PC-3 (cell line): ENCODE results near the gene OR52A1. TPM values are rescaled to one million over a fixed set of nuclear protein-coding genes. Genes with fewer than 3 reads are reported as not detected.

Source experiments
- ATAC-seq: fragments of 200-7000 bp; cut with Tn5 transposase; 2 replicates; pipeline ENCODE4 v1.9.1; 2020; ENCODE audit warnings: mild to moderate bottlenecking, moderate library complexity
- BruUV-seq: library from RNA; stranded (reverse); fragments of 400-500 nt; replicated peaks from 2 replicates; lab custom pipeline; 2021; lab: Mats Ljungman, UMichigan
- CTCF ChIA-PET: fragments of 300-600 bp; sonication (Branson Sonifier 250); formaldehyde crosslinking; loops from one replicate; lab custom pipeline; 2022; ENCODE audit warnings: antibody characterized with exemption; lab: Charles Lee
- POLR2A ChIA-PET: fragments of 300-600 bp; sonication (Branson Sonifier 250); formaldehyde crosslinking; loops from one replicate; lab custom pipeline; 2022; ENCODE audit warnings: antibody characterized with exemption; ENCODE audit not compliant: unreplicated experiment; lab: Charles Lee
- DNase-seq: peaks from one replicate; pipeline ENCODE4 v3.0.0-alpha.2; 2015
- H2AFZ ChIP-seq: fragments of 300-600 bp; sonication (generic); 2 replicates; pipeline ENCODE4 v1.6.0; 2016; ENCODE audit warnings: antibody characterized with exemption, low read length
- H3F3A ChIP-seq: fragments of 300-600 bp; sonication (generic); one replicate; pipeline ENCODE4 v1.6.0; 2017; ENCODE audit warnings: antibody characterized with exemption, low read length, control low read depth, mild to moderate bottlenecking; ENCODE audit not compliant: unreplicated experiment
- H3K27ac ChIP-seq: fragments of 300-600 bp; sonication (generic); 2 replicates; pipeline ENCODE4 v1.5.1; 2016; ENCODE audit warnings: mild to moderate bottlenecking, low read length
- H3K27me3 ChIP-seq: fragments of 300-600 bp; sonication (generic); 2 replicates; pipeline ENCODE4 v1.6.1; 2016; ENCODE audit warnings: low read length, mixed read lengths
- H3K36me3 ChIP-seq: fragments of 300-600 bp; sonication (generic); 2 replicates; pipeline ENCODE4 v1.6.1; 2016; ENCODE audit warnings: low read depth, mixed run types, low read length, mixed read lengths
- H3K4me1 ChIP-seq: fragments of 300-600 bp; sonication (generic); 2 replicates; pipeline ENCODE4 v1.5.1; 2016; ENCODE audit warnings: low read length; ENCODE audit not compliant: insufficient read depth
- H3K4me2 ChIP-seq: fragments of 300-600 bp; sonication (generic); 2 replicates; pipeline ENCODE4 v1.6.0; 2016; ENCODE audit warnings: low read length
- H3K4me3 ChIP-seq: fragments of 300-600 bp; sonication (generic); 2 replicates; pipeline ENCODE4 v1.5.1; 2016; ENCODE audit warnings: mild to moderate bottlenecking, low read length, mixed read lengths
- H3K79me2 ChIP-seq: fragments of 300-600 bp; sonication (generic); 2 replicates; pipeline ENCODE4 v1.6.1; 2017; ENCODE audit warnings: low read length, mixed read lengths
- H3K9ac ChIP-seq: fragments of 300-600 bp; sonication (generic); 2 replicates; pipeline ENCODE4 v1.6.0; 2016; ENCODE audit warnings: mild to moderate bottlenecking, low read length
- H3K9me2 ChIP-seq: fragments of 300-600 bp; sonication (generic); replicated peaks from 2 replicates; pipeline ENCODE4 v1.6.1; 2016; ENCODE audit warnings: mixed run types, low read length, mixed read lengths
- H3K9me3 ChIP-seq: fragments of 300-600 bp; sonication (generic); 2 replicates; pipeline ENCODE4 v1.6.1; 2016; ENCODE audit warnings: low read length, mixed read lengths
- H4K20me1 ChIP-seq: fragments of 300-600 bp; sonication (generic); 2 replicates; pipeline ENCODE4 v1.6.1; 2016; ENCODE audit warnings: low read length, mixed read lengths
- EZH2 ChIP-seq: fragments of 300-600 bp; sonication (generic); IDR thresholded peaks from one replicate; pipeline ENCODE4 v1.6.1; 2017; ENCODE audit warnings: antibody characterized with exemption, mild to moderate bottlenecking, low read length; ENCODE audit not compliant: unreplicated experiment
- EZH2phosphoT487 ChIP-seq: fragments of 300-600 bp; sonication (generic); IDR thresholded peaks from 2 replicates; pipeline ENCODE4 v1.6.1; 2018; ENCODE audit warnings: mild to moderate bottlenecking, antibody characterized with exemption, low read length, borderline replicate concordance
- intact Hi-C: fragments of 100-400 bp; cut with micrococcal nuclease; formaldehyde crosslinking; loops from 2 replicates; pipeline ENCODE4 v1.9.0; 2023
- total RNA-seq: library from RNA; depleted of rRNA; stranded (reverse); fragments of >200 nt; gene quantifications from 2 replicates; pipeline ENCODE4 v1.2.3, GENCODE V29; 2014
- TF ChIP-seq, protein P1 (sequence below): fragments of 300-600 bp; sonication (generic); conservative IDR thresholded peaks from 2 replicates; pipeline ENCODE4 v1.5.1; 2017; ENCODE audit warnings: antibody characterized with exemption, low read depth, mild to moderate bottlenecking, low read length

Gene OR52A1
- total RNA-seq, 1 experiment from 2014 or later = not detected

DNA sequence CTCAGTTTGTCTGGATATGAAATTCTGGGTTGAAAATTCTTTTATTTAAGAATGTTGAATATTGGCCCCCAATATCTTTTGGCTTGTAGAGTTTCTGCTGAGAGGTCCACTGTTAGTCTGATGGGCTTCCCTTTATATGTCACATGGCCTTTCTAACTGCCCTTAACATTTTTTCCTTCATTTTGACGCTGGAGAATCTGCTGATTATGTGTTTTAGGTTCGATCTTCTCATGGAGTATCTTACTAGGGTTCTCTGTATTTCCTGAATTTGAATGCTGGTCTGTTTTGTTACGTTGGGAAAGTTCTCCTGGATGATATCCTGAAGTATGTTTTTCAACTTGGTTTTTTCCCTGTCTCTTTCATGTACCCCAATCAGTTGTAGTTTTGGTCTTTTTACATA is 39.2 kb downstream of the OR52A1 start:
- POLR2A ChIA-PET = no interaction called here
- Histone ChIP-seq H2AFZ (no peak overlapping the region), H3F3A (no peaks in the 10 kb centered on the region), H4K20me1 (no peaks in the 10 kb centered on the region), H3K9me2 (no peaks in the 10 kb centered on the region), H3K4me3 (no peak overlapping the region), H3K27ac (no peak overlapping the region), H3K79me2 (no peaks in the 10 kb centered on the region), H3K4me2 (no peak overlapping the region), H3K4me1 (no peaks in the 10 kb centered on the region), H3K9me3 (no peaks in the 10 kb centered on the region), H3K27me3 (no peaks in the 10 kb centered on the region), H3K36me3 (no peaks in the 10 kb centered on the region), H3K9ac (no peak overlapping the region)
- DNase-seq = no peak
- TF ChIP-seq EZH2 (no peak), EZH2phosphoT487 (no peak)
- TF ChIP-seq, protein P1, sequence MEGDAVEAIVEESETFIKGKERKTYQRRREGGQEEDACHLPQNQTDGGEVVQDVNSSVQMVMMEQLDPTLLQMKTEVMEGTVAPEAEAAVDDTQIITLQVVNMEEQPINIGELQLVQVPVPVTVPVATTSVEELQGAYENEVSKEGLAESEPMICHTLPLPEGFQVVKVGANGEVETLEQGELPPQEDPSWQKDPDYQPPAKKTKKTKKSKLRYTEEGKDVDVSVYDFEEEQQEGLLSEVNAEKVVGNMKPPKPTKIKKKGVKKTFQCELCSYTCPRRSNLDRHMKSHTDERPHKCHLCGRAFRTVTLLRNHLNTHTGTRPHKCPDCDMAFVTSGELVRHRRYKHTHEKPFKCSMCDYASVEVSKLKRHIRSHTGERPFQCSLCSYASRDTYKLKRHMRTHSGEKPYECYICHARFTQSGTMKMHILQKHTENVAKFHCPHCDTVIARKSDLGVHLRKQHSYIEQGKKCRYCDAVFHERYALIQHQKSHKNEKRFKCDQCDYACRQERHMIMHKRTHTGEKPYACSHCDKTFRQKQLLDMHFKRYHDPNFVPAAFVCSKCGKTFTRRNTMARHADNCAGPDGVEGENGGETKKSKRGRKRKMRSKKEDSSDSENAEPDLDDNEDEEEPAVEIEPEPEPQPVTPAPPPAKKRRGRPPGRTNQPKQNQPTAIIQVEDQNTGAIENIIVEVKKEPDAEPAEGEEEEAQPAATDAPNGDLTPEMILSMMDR = no peak
- BruUV-seq = no TSS peak
- CTCF ChIA-PET = no interaction called here
- intact Hi-C loops = no loop called here
- no peak for ATAC-seq

DNA sequence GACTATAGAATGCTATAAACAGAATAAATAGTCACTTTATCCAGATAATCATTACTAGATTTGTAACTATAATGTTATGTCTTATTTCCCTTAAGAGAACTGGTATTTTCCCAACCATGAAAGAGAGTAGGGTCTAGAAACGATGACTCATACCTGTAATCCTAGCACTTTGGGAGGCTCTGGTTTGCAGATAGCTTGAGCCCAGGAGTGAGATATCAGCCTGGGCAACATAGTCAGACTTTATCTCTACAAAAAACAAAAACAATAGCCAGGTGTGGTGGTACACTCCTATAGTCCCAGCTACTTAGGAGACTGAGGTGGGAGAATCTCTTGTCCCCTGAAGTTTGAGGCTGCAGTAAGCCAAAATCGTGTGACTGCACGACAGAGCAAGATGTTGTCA is 47.3 kb downstream of the OR52A1 start:
- intact Hi-C loops = no loop called here
- ATAC-seq (no peak), DNase-seq (no peak)
- Histone ChIP-seq H3K79me2 (no peaks in the 10 kb centered on the region), H3K27me3 (peaks cover 17% of the 10 kb centered on the region), H2AFZ (no peak overlapping the region), H3K9me2 (no peaks in the 10 kb centered on the region), H4K20me1 (no peaks in the 10 kb centered on the region), H3K9ac (no peak overlapping the region), H3F3A (no peaks in the 10 kb centered on the region), H3K36me3 (no peaks in the 10 kb centered on the region), H3K4me2 (no peak overlapping the region), H3K4me3 (no peak overlapping the region), H3K4me1 (no peaks in the 10 kb centered on the region), H3K27ac (no peak overlapping the region), H3K9me3 (no peaks in the 10 kb centered on the region)
- BruUV-seq = no TSS peak
- POLR2A ChIA-PET = no interaction called here
- TF ChIP-seq, protein P1 = no peak
- no peak for TF ChIP-seq EZH2phosphoT487
- CTCF ChIA-PET = no interaction called here

DNA sequence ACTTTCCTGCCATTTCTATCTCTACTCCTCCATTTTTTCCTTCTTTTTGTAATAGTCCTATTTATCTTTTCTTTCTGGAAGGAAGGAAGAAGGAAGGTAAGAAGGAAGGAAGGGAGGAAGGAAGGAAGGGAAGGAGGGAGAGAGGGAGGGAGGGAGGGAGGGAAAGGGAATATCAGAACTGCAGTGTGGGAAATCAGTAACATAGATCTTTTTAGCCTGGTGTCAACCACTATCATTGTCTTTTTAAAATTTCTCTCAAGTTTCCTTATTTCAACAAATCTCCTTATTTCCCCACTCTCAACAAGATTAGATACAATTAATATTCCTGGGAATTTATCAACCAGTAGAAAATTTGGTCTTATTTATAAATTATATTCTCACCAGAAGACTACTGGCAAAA is 51.5 kb downstream of the OR52A1 start:
- H3K36me3 ChIP-seq = no peaks in the 10 kb centered on the region
- TF ChIP-seq, protein P1 = no peak
- TF ChIP-seq EZH2 = no peak
- no peak for TF ChIP-seq EZH2phosphoT487

More for the DNA sequence above, 51.5 kb downstream of the OR52A1 start:
- Histone ChIP-seq H3F3A (no peaks in the 10 kb centered on the region), H3K27me3 (peaks cover 17% of the 10 kb centered on the region), H4K20me1 (no peaks in the 10 kb centered on the region), H3K79me2 (no peaks in the 10 kb centered on the region), H3K9me2 (no peaks in the 10 kb centered on the region), H3K4me1 (no peaks in the 10 kb centered on the region), H2AFZ (no peak overlapping the region), H3K9me3 (no peaks in the 10 kb centered on the region), H3K4me2 (no peak overlapping the region), H3K27ac (no peak overlapping the region), H3K9ac (no peak overlapping the region), H3K4me3 (no peak overlapping the region)
- ChIA-PET CTCF (no interaction called here), POLR2A (no interaction called here)
- intact Hi-C loops = no loop called here
- no peak for DNase-seq
- BruUV-seq = no TSS peak
- ATAC-seq = no peak
